VCaP (cell line): Measurements from ENCODE around the gene STK32C.
"Not testable (repeated sequence)": the region's sequence is repeated elsewhere in the genome, so short reads cannot be mapped to it uniquely, and the experiment has no call there.

ENCODE experiments used
- H3K27ac ChIP-seq: fragments of 450-650 bp; 2 replicates; pipeline ENCODE4 v1.5.1; 2017
- CTCF ChIP-seq: fragments of 450-650 bp; conservative IDR thresholded peaks from 2 replicates; pipeline ENCODE4 v1.5.1; 2017; ENCODE audit warnings: mild to moderate bottlenecking, moderate library complexity

The STK32C gene

GRCh38 chr10:132225849-132226205, 81.9 kb downstream of the STK32C start:
- no peak overlapping the region for H3K27ac ChIP-seq
- no peak for TF ChIP-seq CTCF

- TF ChIP-seq CTCF: no peak
- H3K27ac ChIP-seq: no peak overlapping the region
Measured at GRCh38 chr10:132225073-132225848, 82.5 kb downstream of the STK32C start.

GRCh38 chr10:132224343-132225072, 83.2 kb downstream of the STK32C start:
- H3K27ac ChIP-seq: no peak overlapping the region
- no peak for TF ChIP-seq CTCF

GRCh38 chr10:132223611-132224342, 84.0 kb downstream of the STK32C start:
- H3K27ac ChIP-seq: peak overlapping the region; percentile 45; the same call in 1 of the 2 replicates
- no peak for TF ChIP-seq CTCF

GRCh38 chr10:132223156-132223590, 84.6 kb downstream of the STK32C start:
- peak overlapping the region; percentile 45; the same call in 1 of the 2 replicates for H3K27ac ChIP-seq
- TF ChIP-seq CTCF: peak; percentile 94

GRCh38 chr10:132222726-132223125, 85.0 kb downstream of the STK32C start:
- H3K27ac ChIP-seq: peak overlapping the region; percentile 45; the same call in 1 of the 2 replicates
- no peak for TF ChIP-seq CTCF

- H3K27ac ChIP-seq: not testable (repeated sequence)
Measured at GRCh38 chr10:132220996-132221395, 86.8 kb downstream of the STK32C start.
